Mesenteric fat pad (tissue), 1 donor: ENCODE results near the gene SPHK2. TPM values are rescaled to one million over a fixed set of nuclear protein-coding genes. Genes with fewer than 3 reads are reported as not detected.
"Not testable (repeated sequence)": the region's sequence is repeated elsewhere in the genome, so short reads cannot be mapped to it uniquely, and the experiment has no call there.

Source experiments
- DNase-seq: peaks from one replicate; pipeline ENCODE4 v3.0.0-alpha.2; 2020; ENCODE audit warnings: low spot score
- total RNA-seq: library from RNA; stranded (reverse); fragmentation: NEBNext Ultra II Directional; extraction: Animal tissue kit (Norgen Biotek cat#: 25700); gene quantifications from one replicate; pipeline ENCODE4 v1.2.1, GENCODE V29; 2021
- donor health status: DM: yes; HTN: yes; CAD: no.

Gene SPHK2
- total RNA-seq, 1 donor from 2014 or later, result 14.0 TPM

DNA sequence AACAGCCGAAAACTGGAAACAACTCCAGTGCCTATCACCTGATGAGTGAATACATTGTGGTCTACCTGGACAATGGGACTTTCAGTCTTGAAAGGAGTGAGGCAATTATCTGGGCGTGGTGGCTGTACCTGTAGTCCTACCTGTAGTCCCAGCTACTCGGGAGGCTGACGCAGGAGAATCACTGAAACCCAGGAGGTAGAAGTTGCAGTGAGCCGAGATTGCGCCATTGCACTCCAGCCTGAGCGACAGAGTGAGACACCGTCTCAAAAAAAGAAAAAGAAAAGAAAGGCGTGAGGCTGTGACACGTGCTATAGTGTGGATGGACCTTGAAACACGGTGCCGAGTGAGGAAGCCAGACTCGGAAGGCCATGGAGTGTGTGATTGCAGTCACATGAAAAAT, 57.6 kb downstream of the SPHK2 start:
- no peak for DNase-seq

DNA sequence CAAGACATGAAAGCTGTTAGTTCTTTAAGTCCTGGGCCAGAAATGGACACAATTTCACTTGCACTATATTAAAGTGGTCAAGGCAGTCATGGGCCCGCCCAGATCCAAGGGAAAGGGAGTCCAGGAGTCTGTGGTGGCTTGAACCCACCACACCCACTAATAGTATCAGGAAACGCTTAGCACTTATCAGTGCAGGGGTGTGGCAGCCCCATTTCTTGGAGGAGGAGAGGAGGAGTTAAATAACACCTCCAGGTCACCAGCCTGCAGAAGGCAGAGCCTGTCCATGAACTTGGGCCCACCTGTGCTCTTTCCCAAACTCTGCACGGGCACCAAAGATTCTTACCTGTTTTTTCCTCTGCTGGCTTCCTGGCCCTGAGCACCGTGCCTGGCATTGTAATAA, 58.9 kb downstream of the SPHK2 start:
- DNase-seq, result no peak

DNA sequence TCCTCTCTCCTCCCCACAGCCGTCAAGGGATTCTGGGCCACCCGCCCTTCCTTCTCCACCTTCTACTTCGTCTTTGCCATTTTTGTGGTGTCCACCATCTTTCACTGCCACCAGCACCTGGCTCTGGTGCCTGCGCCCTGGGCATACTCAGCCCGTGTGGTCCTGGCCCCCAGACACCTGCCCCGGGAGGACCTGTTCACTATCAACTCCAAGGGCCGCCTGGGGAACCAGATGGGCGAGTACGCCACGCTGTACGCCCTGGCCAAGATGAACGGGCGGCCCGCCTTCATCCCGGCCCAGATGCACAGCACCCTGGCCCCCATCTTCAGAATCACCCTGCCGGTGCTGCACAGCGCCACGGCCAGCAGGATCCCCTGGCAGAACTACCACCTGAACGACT, 60.7 kb downstream of the SPHK2 start:
- not testable (repeated sequence) for DNase-seq

Other genes starting within 250 kb of the SPHK2 start
- gene KDELR1, start 228.0 kb upstream of the SPHK2 start, total RNA-seq, result 113 TPM
- 0.48 TPM for gene GRIN2D, start 225.8 kb upstream of the SPHK2 start, total RNA-seq
- 39.0 TPM for gene GRWD1, start 173.5 kb upstream of the SPHK2 start, total RNA-seq
- 1.0 TPM for gene KCNJ14, start 163.9 kb upstream of the SPHK2 start, total RNA-seq
- 34.9 TPM for gene CYTH2, start 150.1 kb upstream of the SPHK2 start, total RNA-seq
- gene LMTK3, start 107.7 kb upstream of the SPHK2 start, total RNA-seq, result 0.45 TPM
- 0.48 TPM for gene SULT2B1, start 67.3 kb upstream of the SPHK2 start, total RNA-seq
- gene SPACA4, start 12.8 kb upstream of the SPHK2 start, total RNA-seq, result not detected
- 0.71 TPM for gene FAM83E, start 4.4 kb upstream of the SPHK2 start, total RNA-seq
- gene RPL18, start 328 bp upstream of the SPHK2 start, total RNA-seq, result 876 TPM
- 1.4 TPM for gene DBP, start 17.9 kb downstream of the SPHK2 start, total RNA-seq
- 3.3 TPM for gene CA11, start 26.7 kb downstream of the SPHK2 start, total RNA-seq
- 0.51 TPM for gene NTN5, start 53.5 kb downstream of the SPHK2 start, total RNA-seq
- gene FUT2, start 76.5 kb downstream of the SPHK2 start, total RNA-seq, result 0.19 TPM
- gene MAMSTR, start 100.2 kb downstream of the SPHK2 start, total RNA-seq, result 0.58 TPM
- 34.5 TPM for gene RASIP1, start 121.1 kb downstream of the SPHK2 start, total RNA-seq
- gene IZUMO1, start 127.4 kb downstream of the SPHK2 start, total RNA-seq, result 2.0 TPM
- gene FUT1, start 133.1 kb downstream of the SPHK2 start, total RNA-seq, result 5.7 TPM
- gene FGF21, start 136.0 kb downstream of the SPHK2 start, total RNA-seq, result not detected
- gene BCAT2, start 191.5 kb downstream of the SPHK2 start, total RNA-seq, result 20.3 TPM
- 9.4 TPM for gene HSD17B14, start 217.0 kb downstream of the SPHK2 start, total RNA-seq
- 44.9 TPM for gene PLEKHA4, start 249.1 kb downstream of the SPHK2 start, total RNA-seq